DLD1 (cell line): ENCODE results near the gene GHR.

ENCODE experiments used
- in situ Hi-C: cut with HindIII; loops from 2 replicates; pipeline ENCODE4 v1.10.0; 2017; ENCODE audit warnings: low sequenced_read_pairs

The GHR gene

GRCh38 chr5:42423285-42424165 lies at the start of gene GHR:
GHR (plus strand) TSS chr5:42423439; CDS start chr5:42565875, 142,436 bp downstream.
- in situ Hi-C loops = no loop called here

- in situ Hi-C loops = no loop called here
Measured at GRCh38 chr5:42374679-42375273, 48.5 kb upstream of the GHR start.

DNA sequence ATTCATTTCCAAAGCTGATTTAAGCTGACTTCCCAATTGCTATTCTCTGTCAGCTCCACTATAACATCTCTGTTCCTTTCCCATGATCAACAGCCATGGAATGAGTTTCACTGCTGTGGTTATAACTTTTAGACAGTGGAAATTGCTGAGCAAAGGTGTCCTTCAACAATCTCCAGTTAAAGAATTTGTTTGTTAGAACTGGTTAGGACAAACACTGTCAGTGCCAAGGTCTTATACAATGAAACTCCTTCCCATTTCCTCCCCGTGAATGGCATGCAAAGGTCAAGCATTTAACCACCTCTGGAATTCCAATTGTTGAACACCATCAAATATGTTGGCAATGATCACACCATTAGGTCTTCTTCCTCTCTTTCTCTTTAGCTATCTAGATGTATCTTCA lies 45.7 kb upstream of the GHR start:
- in situ Hi-C loops = no loop called here

GRCh38 chr5:42381973-42382372 lies 41.3 kb upstream of the GHR start:
- in situ Hi-C loops = no loop called here

DNA sequence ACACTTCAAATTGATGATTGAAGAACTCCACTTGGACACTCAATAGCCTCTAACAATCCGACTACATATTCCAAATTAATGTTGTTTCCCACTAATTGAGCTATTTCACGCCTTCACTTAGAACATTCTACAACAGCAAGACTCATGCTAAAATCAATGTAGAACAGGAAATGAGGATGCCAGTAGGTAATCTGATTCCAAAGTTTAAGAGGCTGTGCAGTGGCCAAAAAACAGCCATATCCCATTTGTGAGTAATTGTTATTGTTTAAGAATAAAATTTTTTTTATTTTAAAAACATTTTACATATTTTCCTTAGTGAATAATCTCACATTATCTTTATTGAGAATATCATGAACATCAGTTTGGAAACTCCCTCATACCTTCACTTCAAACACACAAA lies 35.7 kb upstream of the GHR start:
- in situ Hi-C loops = no loop called here

- in situ Hi-C loops = no loop called here
Measured at GRCh38 chr5:42390115-42390514, 33.1 kb upstream of the GHR start.

- in situ Hi-C loops = no loop called here
Measured at GRCh38 chr5:42392917-42393316, 30.3 kb upstream of the GHR start.

GRCh38 chr5:42396111-42396510 lies 27.1 kb upstream of the GHR start:
- in situ Hi-C loops = no loop called here

DNA sequence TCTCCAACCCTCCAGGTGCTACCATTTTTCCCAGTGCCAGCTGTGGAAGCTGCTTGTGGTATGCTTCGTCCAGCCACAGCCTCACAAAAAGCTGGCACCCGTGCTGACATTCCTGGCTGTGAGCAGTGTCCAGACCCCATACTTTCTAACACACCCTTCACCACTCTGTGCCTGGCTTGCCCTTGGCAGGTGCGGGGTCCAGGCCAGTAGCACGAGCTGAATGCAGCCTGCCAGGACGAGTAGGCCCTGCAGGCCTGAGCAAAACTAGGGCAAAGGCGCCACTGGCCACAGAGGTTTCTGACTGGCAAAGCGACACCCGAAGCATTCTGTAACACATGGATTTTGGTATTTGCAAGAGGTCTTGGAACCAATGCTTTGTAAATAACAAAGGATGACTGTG lies 26.0 kb upstream of the GHR start:
- in situ Hi-C loops = no loop called here

GRCh38 chr5:42399702-42400101 lies 23.5 kb upstream of the GHR start:
- in situ Hi-C loops = no loop called here

DNA sequence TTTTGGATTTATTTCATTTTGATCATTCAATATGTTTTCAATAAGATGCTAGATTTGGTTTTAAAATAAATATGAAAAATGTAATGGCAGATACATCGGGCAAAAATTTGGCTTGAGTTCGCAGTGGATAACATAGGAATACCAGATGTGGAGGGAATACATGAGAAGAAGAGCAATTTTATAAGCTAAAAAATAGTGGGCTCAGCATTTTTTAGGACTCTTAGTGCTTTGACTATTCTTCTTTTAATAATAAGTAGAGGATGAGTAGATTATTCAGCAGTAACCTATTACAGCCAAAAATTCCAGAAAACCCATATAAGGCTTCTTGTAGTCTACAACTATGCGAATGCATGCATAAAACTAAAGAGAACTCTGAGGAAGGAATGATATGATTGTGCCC lies 22.8 kb upstream of the GHR start:
- in situ Hi-C loops = no loop called here

DNA sequence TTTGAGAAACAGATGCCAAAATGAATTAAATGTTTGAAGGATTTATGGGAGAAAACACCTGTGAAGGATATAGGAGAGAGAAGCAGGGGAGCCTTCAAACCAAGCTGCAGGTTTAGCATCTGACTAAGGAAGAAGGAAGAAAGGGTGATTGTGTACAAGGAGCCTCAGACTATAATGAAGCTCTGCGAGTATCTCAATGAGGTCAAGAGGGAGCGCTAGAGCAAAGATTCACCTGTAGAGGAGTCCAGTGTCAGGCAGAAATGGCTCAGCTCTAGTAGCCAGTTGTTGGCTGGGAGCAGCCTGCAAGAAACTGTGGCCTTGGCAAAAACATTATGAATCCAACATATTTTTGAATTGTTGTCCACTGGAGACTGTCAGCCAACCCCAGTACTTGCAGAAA lies 20.0 kb upstream of the GHR start:
- in situ Hi-C loops = no loop called here

GRCh38 chr5:42404366-42404765 lies 18.9 kb upstream of the GHR start:
- in situ Hi-C loops = no loop called here

DNA sequence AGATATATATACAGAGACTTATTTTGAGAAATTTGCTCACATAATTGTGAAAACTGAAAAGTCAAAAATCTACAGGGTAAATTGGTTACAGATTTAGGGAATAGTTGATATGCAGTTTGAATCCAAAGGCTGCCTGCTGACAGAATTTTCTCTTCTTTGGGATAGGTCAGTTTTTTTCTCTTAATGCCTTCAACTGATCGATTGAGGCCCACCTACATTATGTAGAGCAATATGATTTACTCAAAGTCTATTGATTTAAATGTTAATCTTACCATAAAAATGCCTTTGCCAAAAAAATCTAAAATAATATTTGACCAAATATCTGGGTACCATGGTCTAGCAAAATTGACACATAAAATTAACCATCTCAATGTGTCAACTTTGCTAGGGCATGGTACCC lies 3.9 kb upstream of the GHR start:
- in situ Hi-C loops = no loop called here

DNA sequence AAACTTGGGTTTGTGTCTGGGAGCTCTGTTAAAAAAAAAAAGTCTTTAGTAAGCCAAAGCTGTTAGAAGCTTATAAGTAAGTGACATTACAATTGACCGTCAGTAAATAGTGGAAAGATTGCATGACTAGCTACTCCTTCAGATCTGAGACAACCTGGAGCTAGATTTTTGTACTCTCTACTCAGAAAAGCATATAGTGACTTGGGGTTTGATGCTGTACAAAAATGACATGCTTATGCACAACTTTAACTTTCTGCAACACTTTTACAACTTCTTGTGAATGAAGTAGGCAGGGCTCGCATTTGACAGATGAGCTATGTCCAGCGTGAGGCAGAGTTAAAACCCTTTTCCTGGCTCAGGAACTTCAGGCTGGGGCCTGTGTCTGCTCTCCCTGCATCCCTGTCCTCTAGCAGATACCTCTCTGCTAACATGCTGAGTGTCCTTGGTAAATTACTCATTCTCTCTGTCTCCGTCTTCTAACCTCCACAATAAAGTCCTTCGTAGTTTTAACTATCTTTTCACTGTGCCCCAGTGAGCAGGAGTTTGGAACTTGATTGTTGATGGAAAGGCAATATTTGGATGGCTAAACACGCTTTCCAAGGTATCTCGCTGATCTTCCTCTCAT lies 471 bp upstream of the GHR start:
- in situ Hi-C loops = no loop called here

DNA sequence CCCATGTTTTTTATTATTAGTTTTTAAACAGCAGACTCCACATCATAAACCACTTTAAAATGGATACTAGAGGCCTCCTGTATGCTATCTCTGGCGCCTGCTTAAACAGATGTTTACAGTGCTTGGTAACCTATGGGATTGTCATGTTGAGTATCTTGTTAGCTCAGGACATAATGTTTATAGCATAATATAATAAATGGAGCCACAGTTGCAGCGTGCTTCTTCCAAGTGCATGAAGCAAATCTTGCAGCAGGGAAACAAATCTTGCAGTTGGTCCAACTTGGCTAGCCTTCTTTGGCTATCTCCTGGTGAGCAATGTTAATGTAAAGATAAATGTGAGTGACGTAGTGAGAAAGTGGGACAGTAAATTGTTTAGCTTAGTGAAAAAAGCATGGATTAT lies 2.8 kb downstream of the GHR start:
- in situ Hi-C loops = no loop called here

DNA sequence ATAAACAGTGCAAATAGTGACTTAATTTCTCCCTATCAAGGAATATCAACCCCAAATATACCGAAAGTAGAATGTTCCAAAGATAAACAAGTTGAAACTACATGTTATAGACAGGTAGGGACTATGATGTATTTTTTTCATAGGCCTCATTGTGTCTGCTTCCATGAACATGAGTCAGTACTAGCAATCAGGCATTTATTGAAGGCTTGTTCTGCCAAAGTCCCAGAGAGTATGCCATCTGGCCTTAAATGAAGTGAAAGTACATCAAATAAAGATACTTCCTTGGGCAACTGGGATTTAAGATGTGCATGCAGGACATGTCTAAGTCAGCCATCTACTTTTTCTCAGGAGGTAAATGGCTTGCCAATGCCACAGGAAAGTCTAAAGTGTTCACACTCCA lies 6.5 kb downstream of the GHR start:
- in situ Hi-C loops = no loop called here

DNA sequence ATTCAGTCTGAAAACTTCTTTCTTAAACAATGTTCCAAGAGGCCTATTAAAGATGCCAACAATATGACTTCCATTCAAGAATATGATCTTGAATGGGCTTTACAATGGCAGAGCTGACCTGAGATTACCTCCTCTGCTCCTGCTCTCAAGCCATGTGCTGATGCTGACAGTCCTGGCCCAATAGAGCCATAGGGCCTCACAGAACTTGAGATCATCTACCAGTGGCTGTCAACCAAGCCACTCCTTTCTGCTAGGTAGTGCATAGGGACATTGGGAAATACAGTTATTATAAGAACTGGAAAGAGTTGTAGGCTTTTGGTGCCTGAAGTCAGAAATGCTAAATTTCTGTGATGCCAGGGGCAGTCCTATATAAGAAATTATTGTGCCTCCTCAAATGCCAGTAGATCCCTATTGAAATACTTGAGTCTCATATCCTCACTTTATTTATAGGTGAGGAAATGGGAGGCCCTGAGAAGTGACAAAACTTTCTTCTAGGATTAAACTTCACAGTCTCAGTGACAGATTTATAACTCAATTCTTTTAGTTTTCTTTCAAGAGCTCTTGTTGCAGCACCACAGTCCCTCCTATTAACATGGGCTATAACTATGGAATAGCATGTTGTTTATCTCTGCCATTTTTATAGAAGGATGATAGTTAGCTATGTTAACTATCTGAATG lies 10.9 kb downstream of the GHR start:
- in situ Hi-C loops = no loop called here

GRCh38 chr5:42436051-42436450 lies 12.8 kb downstream of the GHR start:
- in situ Hi-C loops = no loop called here

GRCh38 chr5:42454216-42454995 lies 31.2 kb downstream of the GHR start:
- in situ Hi-C loops = no loop called here

DNA sequence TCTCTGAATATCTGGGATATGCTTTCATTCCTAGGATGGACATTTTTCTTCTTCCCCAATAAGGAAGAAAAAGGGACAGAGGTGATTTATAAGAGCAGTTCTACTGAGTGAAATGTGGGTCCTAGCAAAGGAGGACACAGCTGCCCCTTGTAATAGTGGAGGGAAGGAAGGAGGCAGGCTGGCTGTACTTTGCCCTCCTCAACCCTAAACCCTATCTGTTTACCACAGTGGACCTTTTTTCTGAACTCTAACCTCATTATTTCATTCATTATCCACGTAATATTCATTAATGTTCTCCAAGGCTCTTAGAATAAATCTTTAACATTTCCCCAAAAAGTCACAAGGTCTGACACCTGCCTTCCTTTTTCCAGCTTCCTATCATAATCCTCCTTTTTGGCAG lies 37.8 kb downstream of the GHR start:
- in situ Hi-C loops = no loop called here
